Measurements from ENCODE around the gene KCTD3. TPM values are rescaled to one million over a fixed set of nuclear protein-coding genes. Genes with fewer than 3 reads are reported as not detected.

KCTD3 gene
- total RNA-seq, 1 experiment from 2014 or later: 50.7 TPM

DNA sequence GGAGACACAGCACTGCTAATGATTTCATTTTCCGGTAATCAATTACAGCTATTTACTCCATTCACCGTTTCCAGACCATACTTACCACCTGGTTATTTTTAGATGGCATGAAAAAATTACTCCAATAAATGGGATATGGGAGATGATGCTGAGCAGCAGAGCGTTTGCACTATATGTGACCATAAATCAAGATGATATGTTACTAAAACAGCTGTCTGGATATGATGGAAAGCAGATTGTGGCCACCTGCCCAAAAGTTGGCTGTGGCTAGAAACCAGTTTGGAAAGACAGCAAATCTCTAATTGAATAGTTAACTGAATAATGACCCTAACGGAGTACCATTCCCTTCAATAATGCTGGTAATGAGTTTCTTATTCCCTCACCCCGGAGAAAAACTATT lies 22.5 kb upstream of the KCTD3 start:
- BruUV-seq (replicated peaks): no TSS peak
- Mint-ChIP-seq H3K4me1 (ENCODE audit: low read depth, unreplicated experiment) (no peaks in the 10 kb centered on the region), H3K27ac (ENCODE audit: unreplicated experiment) (no peak overlapping the region), H3K36me3 (ENCODE audit: insufficient read depth, unreplicated experiment) (no peaks in the 10 kb centered on the region), H3K4me3 (ENCODE audit: unreplicated experiment) (no peak overlapping the region), H3K9me3 (ENCODE audit: unreplicated experiment) (no peaks in the 10 kb centered on the region), H3K27me3 (ENCODE audit: insufficient read depth, unreplicated experiment) (no peaks in the 10 kb centered on the region)
- Histone ChIP-seq H3K9me3 (peaks cover 2% of the 10 kb centered on the region; the same call in 1 of the 2 replicates), H3K36me3 (ENCODE audit: control insufficient read depth, insufficient read depth, low read length) (no peaks in the 10 kb centered on the region), H3K4me1 (no peaks in the 10 kb centered on the region), H3K4me3 (ENCODE audit: low read depth, low read length) (no peak overlapping the region), H3K27me3 (replicated peaks; ENCODE audit: control insufficient read depth, insufficient read depth, low read length) (no peaks in the 10 kb centered on the region)
- intact Hi-C loops (cut with micrococcal nuclease; ENCODE audit: unreplicated experiment): loop anchor here (5.0 kb wide), 1 partner anchor 703 kb away; no protein-coding TSS in a partner anchor
- CTCF ChIA-PET: no interaction called here
- no peak for DNase-seq
- TF ChIP-seq, protein P1, sequence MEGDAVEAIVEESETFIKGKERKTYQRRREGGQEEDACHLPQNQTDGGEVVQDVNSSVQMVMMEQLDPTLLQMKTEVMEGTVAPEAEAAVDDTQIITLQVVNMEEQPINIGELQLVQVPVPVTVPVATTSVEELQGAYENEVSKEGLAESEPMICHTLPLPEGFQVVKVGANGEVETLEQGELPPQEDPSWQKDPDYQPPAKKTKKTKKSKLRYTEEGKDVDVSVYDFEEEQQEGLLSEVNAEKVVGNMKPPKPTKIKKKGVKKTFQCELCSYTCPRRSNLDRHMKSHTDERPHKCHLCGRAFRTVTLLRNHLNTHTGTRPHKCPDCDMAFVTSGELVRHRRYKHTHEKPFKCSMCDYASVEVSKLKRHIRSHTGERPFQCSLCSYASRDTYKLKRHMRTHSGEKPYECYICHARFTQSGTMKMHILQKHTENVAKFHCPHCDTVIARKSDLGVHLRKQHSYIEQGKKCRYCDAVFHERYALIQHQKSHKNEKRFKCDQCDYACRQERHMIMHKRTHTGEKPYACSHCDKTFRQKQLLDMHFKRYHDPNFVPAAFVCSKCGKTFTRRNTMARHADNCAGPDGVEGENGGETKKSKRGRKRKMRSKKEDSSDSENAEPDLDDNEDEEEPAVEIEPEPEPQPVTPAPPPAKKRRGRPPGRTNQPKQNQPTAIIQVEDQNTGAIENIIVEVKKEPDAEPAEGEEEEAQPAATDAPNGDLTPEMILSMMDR (IDR thresholded peaks at IDR 0.05; ENCODE audit: insufficient read depth in 1 of 2, low read depth in 1 of 2, low read length in 1 of 2, severe bottlenecking in 1 of 2, unreplicated experiment in 1 of 2): no peak
- POLR2A ChIA-PET: no interaction called here

DNA sequence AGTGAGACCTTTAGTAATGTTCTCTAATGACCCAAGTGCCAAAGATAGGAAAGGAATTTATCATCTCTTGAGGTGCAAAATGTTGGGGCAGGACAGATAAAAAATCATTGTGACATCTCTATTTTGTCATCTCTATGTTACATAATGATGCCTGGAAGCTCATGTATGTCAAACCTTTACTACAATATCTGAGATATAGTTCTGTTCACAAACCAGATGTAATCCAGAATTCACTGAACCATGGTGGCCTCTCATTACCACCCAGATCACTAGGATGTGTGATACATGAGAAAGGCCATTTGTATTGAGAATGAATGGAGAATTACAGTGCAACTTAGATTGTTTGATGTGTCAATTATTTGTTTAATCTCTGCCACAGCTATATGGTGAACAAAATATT lies 22.0 kb upstream of the KCTD3 start:
- intact Hi-C loops (cut with micrococcal nuclease; ENCODE audit: unreplicated experiment): no loop called here
- Mint-ChIP-seq H3K9me3 (ENCODE audit: unreplicated experiment) (no peaks in the 10 kb centered on the region), H3K27ac (ENCODE audit: unreplicated experiment) (no peak overlapping the region), H3K36me3 (ENCODE audit: insufficient read depth, unreplicated experiment) (no peaks in the 10 kb centered on the region), H3K4me1 (ENCODE audit: low read depth, unreplicated experiment) (no peaks in the 10 kb centered on the region), H3K4me3 (ENCODE audit: unreplicated experiment) (no peak overlapping the region), H3K27me3 (ENCODE audit: insufficient read depth, unreplicated experiment) (no peaks in the 10 kb centered on the region)
- H3K36me3 ChIP-seq (ENCODE audit: control insufficient read depth, insufficient read depth, low read length): no peaks in the 10 kb centered on the region
- no TSS peak for BruUV-seq (replicated peaks)
- no peaks in the 10 kb centered on the region for H3K4me1 ChIP-seq
- POLR2A ChIA-PET: no interaction called here
- TF ChIP-seq, protein P1 (IDR thresholded peaks at IDR 0.05; ENCODE audit: insufficient read depth in 1 of 2, low read depth in 1 of 2, low read length in 1 of 2, severe bottlenecking in 1 of 2, unreplicated experiment in 1 of 2): no peak
- no peak for DNase-seq
- H3K9me3 ChIP-seq: peaks cover 2% of the 10 kb centered on the region; the same call in 1 of the 2 replicates
- H3K4me3 ChIP-seq (ENCODE audit: low read depth, low read length): no peak overlapping the region
- CTCF ChIA-PET: no interaction called here
- no peaks in the 10 kb centered on the region for H3K27me3 ChIP-seq (replicated peaks; ENCODE audit: control insufficient read depth, insufficient read depth, low read length)

DNA sequence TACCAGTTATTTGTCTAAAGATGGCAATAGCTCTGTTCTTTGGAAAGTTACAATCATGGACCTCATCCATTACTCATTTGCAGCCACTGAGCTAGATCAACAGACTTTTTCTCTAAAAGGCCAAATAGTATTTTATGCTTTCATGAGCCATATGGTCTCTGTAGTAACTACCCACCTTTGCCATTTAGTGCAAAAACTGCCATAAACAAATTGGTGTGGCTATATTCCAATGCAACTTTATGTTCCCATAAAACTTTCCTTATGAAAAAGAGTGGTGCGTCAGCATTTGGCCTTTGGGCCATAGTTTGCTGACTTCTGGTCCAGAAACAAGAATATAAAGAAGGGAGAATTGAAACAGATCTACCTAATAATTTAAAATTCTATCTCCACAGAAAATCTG lies 20.1 kb upstream of the KCTD3 start:
- H3K4me1 ChIP-seq: no peaks in the 10 kb centered on the region
- no peaks in the 10 kb centered on the region; the same call in 1 of the 2 replicates for H3K27me3 ChIP-seq (replicated peaks; ENCODE audit: control insufficient read depth, insufficient read depth, low read length)
- intact Hi-C loops (cut with micrococcal nuclease; ENCODE audit: unreplicated experiment): no loop called here
- H3K36me3 ChIP-seq (ENCODE audit: control insufficient read depth, insufficient read depth, low read length): no peaks in the 10 kb centered on the region
- Mint-ChIP-seq H3K27me3 (ENCODE audit: insufficient read depth, unreplicated experiment) (peaks cover 3% of the 10 kb centered on the region), H3K4me3 (ENCODE audit: unreplicated experiment) (no peak overlapping the region), H3K9me3 (ENCODE audit: unreplicated experiment) (no peaks in the 10 kb centered on the region), H3K27ac (ENCODE audit: unreplicated experiment) (no peak overlapping the region), H3K4me1 (ENCODE audit: low read depth, unreplicated experiment) (no peaks in the 10 kb centered on the region), H3K36me3 (ENCODE audit: insufficient read depth, unreplicated experiment) (no peaks in the 10 kb centered on the region)
- no peak overlapping the region for H3K4me3 ChIP-seq (ENCODE audit: low read depth, low read length)
- 0 out of 2 replicates have a peak, but pooled peaks cover 2% of the 10 kb centered on the region for H3K9me3 ChIP-seq
- TF ChIP-seq, protein P1 (IDR thresholded peaks at IDR 0.05; ENCODE audit: insufficient read depth in 1 of 2, low read depth in 1 of 2, low read length in 1 of 2, severe bottlenecking in 1 of 2, unreplicated experiment in 1 of 2): no peak
- BruUV-seq (replicated peaks): no TSS peak
- ChIA-PET CTCF (no interaction called here), POLR2A (no interaction called here)
- no peak for DNase-seq
